ENCODE results near the gene STAT1. TPM values are rescaled to one million over a fixed set of nuclear protein-coding genes. Genes with fewer than 3 reads are reported as not detected.
"Not testable (repeated sequence)": the region's sequence is repeated elsewhere in the genome, so short reads cannot be mapped to it uniquely, and the experiment has no call there.

STAT1 gene
- total RNA-seq, 1 experiment from 2014 or later = 36.8 TPM

DNA sequence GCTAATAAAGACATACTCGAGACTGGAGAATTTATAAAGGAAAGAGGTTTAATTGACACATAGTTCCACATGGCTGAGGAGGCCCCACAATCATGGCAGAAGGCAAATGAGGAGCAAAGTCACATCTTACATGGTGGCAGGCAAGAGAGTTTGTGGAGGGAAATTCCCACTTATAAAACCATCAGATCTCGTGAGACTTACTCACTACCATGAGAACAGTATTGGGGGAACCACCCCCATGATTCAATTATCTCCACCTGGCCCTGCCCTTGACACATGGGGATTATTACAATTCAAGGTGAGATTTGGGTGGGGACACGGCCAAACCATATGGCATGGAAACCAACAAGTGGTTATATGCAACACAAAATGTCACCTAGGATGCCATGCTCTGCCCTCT lies 18.7 kb downstream of the STAT1 start:
- in situ Hi-C loops (cut with HindIII; ENCODE audit: low pct_unique_long_range_greater_than_20kb, low sequenced_read_pairs); DNase-seq (ENCODE audit: low read depth, low spot score): not testable (repeated sequence)

DNA sequence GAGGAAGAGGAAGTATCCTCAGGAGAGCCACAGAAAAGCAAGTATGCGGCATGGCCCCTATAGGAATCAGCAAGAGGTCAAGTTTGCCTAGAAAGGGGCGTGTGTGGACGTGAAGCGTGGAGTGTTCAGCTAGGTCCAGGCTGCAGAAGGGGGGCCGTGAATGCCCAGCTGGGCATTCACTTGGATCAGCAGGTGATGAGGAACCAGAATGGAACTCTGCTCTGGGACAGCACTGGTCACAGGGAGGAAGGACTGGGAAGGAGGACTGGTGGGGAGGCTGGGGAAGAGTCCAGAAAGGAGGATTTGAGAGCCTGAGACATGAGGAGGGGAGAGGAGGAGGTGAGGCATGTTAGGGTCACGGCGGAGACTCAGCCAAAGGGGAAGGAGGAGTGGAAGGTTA lies 19.8 kb downstream of the STAT1 start:
- DNase-seq (ENCODE audit: low read depth, low spot score) = no peak
- in situ Hi-C loops (cut with HindIII; ENCODE audit: low pct_unique_long_range_greater_than_20kb, low sequenced_read_pairs) = no loop called here

DNA sequence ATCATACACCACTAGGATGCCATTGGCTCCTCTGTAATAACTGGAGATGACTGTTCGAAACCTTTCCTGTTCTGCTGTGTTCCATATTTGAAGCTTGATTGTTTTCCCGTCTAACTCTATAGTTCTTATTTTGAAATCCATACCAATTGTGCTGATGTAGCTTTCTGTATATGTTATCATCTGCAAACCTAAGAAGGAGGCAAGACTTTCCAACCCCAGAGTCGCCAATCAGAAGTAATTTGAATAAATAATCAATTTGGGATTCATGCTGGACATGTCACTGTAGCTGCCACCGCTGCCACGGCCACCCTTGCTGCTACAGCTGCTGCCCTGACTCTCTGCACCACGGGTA lies 20.7 kb downstream of the STAT1 start:
- no peak for DNase-seq (ENCODE audit: low read depth, low spot score)
- in situ Hi-C loops (cut with HindIII; ENCODE audit: low pct_unique_long_range_greater_than_20kb, low sequenced_read_pairs) = no loop called here

DNA sequence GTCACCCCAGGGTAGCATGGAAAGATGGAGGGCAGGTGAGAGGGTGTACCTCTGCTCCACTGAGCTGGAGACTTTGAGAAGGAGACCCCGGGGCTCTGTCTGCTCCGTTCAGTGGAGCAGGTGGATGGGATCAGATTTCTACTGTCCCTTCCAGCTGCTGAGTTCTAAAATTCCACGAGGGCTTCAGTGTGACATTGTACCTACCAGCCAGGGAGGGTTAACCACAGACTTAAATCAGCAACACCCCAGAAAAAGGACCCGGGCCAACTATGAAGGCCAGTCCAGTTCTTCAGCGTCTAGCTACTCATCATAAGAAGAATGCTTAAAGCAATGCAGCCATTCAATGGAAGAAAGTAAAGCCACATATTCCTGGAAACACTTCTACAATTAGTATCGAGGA lies 23.8 kb downstream of the STAT1 start:
- in situ Hi-C loops (cut with HindIII; ENCODE audit: low pct_unique_long_range_greater_than_20kb, low sequenced_read_pairs) = no loop called here
- no peak for DNase-seq (ENCODE audit: low read depth, low spot score)

DNA sequence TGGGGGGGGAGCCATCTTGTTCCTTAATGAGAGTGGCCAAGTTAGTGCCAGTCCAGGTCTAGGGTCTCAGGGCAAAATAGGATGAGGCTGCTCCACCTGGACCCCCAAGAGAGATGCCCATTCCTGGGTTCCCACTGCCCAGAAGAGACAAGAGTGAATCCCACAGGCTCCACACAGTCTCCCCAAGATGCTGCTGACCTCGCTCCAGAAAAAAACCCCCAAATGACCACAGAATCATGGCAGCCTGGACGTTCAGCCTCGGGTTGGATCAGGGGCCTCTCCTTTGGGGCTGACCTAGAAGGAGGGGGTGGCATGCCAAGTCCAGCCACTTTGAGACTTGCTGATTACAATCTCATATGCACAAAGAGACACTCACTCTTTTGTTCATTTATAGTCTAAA lies 25.1 kb downstream of the STAT1 start:
- DNase-seq (ENCODE audit: low read depth, low spot score) = no peak
- in situ Hi-C loops (cut with HindIII; ENCODE audit: low pct_unique_long_range_greater_than_20kb, low sequenced_read_pairs) = no loop called here

DNA sequence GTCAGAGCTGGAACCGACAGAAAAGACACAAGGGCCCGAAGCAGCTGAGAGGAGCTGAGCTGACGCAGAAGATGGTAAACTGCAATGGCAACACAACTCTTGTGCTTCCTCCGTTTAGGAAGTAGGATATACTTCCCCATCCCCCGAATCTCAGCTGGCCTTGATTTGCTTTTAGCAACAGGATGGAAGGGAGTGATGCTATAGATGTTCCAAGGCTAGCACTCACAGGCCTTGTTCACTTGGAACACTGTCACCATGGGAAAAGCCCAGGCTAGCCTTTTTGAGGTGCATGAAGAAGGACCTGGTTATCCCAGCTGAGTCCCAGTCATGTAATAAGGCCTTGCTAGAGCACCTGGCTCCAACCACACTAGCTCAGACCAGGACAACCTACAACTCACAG lies 26.0 kb downstream of the STAT1 start:
- DNase-seq (ENCODE audit: low read depth, low spot score) = no peak
- in situ Hi-C loops (cut with HindIII; ENCODE audit: low pct_unique_long_range_greater_than_20kb, low sequenced_read_pairs) = no loop called here

DNA sequence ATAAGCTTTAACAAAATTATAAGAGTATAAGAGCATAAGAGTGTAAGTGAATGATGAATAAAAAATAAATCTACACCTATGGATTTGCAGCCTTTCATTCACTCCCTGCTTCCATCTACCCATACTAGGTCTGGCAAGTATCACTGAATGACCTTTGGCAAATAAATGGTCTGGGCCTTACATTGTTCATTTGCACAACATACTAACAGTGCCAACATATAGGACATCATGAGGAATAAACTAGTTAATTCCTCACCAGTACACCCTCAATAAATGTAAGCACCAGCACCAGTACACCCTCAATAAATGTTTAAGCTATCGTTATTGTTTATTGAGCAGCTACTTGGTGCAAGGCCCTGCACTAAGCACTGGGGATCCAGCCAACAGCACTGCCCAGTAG lies 26.9 kb downstream of the STAT1 start:
- in situ Hi-C loops (cut with HindIII; ENCODE audit: low pct_unique_long_range_greater_than_20kb, low sequenced_read_pairs) = no loop called here
- no peak for DNase-seq (ENCODE audit: low read depth, low spot score)

DNA sequence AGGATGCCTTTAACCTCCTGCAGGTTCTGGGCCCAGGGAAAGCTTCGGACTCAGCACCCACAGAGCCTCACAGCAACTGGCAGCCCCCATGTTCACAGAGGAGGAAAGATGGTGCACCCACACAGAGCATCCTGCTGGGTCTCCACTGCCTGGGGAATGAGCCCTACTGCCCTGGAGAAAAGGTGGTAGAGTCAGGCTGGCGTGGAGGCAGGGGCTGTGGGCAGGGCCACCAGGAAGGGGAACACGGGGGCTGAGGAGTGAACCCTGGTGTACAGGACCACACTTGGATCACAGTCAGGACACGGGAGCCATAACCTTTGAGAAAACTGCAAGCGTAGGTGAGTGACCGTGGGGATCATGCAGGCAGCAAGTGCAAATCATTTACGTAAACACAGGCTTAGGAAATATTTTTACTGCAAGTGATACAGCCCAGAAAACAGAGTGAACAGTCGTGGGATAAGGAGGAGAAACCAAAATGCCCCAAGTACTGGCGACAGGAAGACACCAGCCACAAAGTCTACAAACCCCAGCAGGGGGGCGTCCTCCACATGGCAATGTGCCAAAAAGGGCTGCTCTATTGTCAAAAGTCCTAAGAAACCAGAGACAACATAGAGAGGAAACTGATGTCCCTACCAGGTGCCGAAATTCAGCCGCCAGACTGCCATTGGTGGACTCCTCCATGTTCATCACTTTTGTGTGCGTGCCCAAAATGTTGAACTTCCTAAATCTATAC lies 27.6 kb downstream of the STAT1 start:
- no peak for DNase-seq (ENCODE audit: low read depth, low spot score)
- in situ Hi-C loops (cut with HindIII; ENCODE audit: low pct_unique_long_range_greater_than_20kb, low sequenced_read_pairs) = no loop called here

DNA sequence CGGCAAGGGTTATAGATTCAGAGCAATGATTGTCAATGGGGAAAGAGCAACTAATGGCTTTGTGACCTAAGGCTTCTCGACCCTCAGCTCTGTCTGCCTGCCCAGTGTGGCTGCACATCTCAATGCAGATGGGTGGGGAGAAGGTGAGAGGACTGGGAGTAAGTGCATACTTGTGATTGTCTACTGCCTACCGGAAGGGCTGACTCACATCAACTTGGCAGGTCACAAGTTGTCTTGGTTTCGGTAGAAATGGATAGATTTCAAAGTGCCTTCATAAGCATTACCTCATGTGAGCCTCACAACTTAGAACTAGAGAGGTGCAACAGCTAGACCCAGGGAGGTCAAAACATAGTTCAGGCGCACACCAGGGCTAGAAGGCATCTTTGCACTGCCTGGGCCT lies 29.4 kb downstream of the STAT1 start:
- in situ Hi-C loops (cut with HindIII; ENCODE audit: low pct_unique_long_range_greater_than_20kb, low sequenced_read_pairs) = no loop called here
- DNase-seq (ENCODE audit: low read depth, low spot score) = peak; percentile 38

DNA sequence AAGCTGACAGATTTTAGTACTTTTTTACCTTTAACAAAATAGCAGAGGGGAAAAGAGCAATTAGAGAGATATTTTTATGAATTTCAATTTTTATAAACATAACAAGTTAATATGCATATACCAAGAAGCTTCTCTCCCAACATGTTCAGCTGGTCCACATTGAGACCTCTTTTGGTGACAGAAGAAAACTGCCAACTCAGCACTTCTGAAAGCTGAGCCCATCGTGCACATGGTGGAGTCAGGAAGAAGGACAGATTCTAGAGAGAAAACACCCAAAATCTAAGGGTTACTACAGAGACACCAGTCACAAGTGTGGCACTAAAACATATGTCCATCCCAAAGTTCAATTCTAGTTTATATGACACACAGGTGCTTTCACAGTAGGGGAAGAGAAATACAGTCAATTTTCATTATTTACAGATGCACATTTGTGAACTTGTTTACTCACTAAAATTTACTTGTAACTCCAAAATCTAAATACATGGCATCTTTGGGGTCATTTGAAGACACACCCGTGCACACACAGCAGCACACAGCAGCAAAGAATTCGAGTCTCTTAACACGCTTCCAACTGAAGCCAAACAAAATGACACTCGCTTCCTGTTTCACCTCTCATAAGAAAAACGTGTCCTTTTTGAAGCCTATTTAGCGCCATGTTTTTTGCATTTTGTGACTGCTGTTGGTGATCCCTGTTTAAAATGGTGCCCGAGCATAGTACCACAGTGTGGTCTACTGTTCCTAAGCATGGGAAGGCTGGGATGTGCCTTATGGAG lies 31.5 kb downstream of the STAT1 start:
- DNase-seq (ENCODE audit: low read depth, low spot score) = no peak
- in situ Hi-C loops (cut with HindIII; ENCODE audit: low pct_unique_long_range_greater_than_20kb, low sequenced_read_pairs) = no loop called here

DNA sequence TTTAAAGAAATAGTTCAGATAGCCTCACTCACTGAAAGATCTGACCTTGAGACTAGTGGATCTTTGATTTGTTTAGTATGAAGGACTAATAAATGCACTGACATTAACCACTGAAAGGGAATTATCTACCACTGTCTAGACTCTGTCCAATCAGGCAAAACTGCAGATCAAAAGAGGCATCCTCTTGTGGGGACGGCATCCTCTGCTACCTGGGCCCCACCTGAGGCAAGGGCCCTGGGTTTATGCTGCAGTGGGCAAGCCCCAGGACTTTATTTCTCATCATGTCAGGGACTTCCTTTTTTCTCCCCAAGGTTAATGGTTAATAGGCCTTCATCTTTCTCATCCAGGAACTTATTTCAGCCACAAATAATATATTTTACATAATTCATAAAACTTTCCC lies 32.2 kb downstream of the STAT1 start:
- in situ Hi-C loops (cut with HindIII; ENCODE audit: low pct_unique_long_range_greater_than_20kb, low sequenced_read_pairs) = no loop called here
- no peak for DNase-seq (ENCODE audit: low read depth, low spot score)

DNA sequence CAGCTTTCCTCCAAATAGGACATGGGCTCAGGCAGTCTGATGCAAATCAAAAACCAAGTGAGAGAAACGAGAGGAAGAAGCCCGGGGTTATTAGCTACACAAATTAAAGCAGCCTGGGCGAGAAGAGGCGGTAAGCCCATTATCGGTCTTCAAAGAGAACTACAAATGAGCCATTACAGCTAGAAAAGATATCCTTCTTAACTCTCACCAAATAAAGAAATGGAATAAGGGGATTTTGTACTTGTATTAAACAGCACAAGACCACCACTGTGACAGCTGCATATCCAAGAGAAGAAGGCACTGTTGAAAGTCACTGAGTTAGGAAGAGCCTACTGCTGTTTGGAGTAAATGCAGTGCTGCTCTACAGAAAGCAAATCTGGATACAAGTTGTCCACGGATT lies 32.6 kb downstream of the STAT1 start:
- in situ Hi-C loops (cut with HindIII; ENCODE audit: low pct_unique_long_range_greater_than_20kb, low sequenced_read_pairs) = no loop called here
- DNase-seq (ENCODE audit: low read depth, low spot score) = no peak

DNA sequence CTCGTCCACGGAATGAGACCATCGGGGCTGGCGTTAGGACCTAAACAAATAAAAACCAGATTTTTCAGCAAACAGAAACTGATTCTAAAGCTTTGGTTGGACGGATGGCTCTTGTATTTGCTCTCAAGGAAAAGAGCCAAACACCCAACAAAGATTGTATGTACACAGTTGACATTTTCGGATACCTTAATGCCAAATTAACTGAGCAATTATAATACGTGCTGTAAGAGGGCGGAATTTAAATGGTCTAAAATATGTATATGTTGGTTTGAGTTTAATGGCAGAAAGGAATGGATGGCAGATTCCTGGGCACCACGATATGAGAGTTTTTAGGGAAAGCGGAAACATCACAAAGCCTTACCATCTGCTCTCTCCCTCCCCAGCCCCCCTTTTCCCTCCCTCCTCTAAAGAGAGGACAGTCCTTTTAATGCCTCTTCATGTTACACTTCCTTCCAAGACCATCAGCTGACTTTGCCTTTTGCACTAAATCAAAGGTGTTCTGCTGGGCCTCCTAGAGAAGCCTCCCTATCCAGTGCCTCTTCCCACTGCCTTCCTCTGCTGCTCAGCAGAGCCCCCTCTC lies 33.3 kb downstream of the STAT1 start:
- in situ Hi-C loops (cut with HindIII; ENCODE audit: low pct_unique_long_range_greater_than_20kb, low sequenced_read_pairs) = no loop called here
- no peak for DNase-seq (ENCODE audit: low read depth, low spot score)

DNA sequence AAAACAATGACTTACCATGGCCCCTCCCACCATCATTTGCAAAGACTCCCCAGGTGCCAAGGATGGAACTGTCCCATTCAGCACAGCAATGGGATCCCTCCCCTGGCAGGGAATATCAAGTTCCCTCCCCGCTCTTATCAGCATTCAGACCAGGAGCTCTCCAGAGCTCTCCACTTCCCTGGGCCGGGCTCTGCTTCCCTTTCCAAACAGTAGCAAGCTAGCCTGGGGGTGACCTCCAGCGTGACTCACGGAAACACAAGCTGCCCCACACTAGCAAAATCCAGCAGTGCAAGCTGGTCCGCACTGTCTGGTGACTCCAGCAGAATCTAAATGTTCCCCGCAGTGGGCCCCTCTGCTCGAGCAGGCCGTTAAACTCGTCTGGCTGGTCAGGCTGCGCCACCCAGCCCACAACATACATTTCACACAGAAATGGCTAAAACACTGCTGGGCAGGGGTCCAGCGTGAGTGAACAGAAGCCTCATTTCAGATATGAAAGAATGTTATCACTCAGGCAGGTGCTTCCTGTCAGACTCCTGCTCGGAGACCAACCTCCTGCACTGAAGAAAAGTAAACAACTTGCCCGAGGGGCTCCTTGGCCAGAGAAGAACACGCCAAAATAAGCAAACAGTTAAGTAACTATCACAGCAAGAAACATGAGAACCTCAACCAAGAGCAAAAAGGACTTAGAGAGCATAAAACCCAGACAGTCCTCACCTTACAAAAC lies 33.9 kb downstream of the STAT1 start:
- in situ Hi-C loops (cut with HindIII; ENCODE audit: low pct_unique_long_range_greater_than_20kb, low sequenced_read_pairs) = no loop called here
- no peak for DNase-seq (ENCODE audit: low read depth, low spot score)

DNA sequence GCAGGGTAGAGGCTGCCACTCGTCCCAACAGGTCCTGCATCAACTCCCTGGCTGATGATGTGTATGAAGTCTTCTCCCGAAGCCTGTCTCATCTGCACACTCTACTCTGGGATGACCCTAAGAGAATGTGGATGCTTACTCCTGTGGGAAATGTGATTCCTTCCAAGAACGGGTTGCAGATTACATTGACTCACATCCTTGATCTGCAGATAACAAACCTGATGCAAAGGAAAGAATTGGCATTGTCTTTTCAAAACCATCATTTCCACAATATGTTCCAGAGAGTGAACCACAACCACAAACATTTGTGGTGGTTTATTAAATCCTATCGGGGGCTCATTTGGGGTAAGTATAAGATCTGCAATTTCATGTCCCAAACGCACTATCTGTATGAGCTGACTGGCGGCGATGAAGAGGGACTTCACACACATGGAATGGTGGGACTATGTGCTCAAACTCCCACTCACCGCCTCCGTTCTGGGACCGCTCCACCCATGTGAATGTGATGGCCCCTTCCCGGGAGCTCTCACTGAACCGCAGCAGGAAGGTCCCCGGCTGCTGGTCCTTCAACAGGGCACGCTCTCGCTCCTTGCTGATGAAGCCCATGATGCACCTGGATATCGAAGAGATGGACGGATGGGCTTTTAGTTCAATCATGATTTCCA lies 35.5 kb downstream of the STAT1 start:
- in situ Hi-C loops (cut with HindIII; ENCODE audit: low pct_unique_long_range_greater_than_20kb, low sequenced_read_pairs) = no loop called here
- DNase-seq (ENCODE audit: low read depth, low spot score) = no peak

DNA sequence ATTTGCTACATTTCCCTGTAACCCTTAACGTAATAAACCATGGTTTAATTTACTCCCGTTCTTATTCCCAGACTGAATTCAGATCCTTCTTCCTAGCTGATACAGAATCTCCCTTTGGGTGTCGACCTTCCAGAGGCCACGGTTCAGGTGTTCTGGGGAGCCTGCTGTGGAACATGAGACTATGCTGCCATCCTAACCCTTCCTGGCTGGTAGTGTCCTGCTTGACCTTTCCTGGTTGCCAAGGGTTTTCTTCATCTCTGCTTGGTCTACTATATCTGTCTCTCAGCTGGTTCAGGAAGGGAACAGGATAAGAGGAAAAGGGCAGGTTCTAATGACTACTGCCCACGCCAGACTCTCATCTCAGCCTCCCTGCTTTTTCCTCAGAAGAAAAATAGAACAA lies 36.5 kb downstream of the STAT1 start:
- no peak for DNase-seq (ENCODE audit: low read depth, low spot score)
- in situ Hi-C loops (cut with HindIII; ENCODE audit: low pct_unique_long_range_greater_than_20kb, low sequenced_read_pairs) = no loop called here

DNA sequence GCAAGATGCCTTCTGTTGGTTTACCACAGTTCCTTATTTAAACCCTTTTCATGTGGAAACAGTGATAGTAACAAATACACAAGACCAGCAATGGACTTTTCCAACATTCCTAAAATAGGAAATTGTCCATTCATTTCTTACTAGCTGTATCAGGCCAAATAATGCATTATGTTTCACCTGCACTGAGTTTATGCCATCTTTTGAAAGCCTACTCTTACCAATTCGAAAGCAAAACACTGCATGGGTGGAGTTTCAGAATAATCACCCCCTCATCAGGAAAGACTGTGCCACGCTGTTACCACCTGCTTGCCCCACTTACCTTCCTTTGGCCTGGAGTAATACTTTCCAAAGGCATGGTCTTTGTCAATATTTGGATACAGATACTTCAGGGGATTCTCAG lies 37.5 kb downstream of the STAT1 start:
- DNase-seq (ENCODE audit: low read depth, low spot score) = no peak
- in situ Hi-C loops (cut with HindIII; ENCODE audit: low pct_unique_long_range_greater_than_20kb, low sequenced_read_pairs) = no loop called here
